ENCODE data around the gene PPARD.

DNA sequence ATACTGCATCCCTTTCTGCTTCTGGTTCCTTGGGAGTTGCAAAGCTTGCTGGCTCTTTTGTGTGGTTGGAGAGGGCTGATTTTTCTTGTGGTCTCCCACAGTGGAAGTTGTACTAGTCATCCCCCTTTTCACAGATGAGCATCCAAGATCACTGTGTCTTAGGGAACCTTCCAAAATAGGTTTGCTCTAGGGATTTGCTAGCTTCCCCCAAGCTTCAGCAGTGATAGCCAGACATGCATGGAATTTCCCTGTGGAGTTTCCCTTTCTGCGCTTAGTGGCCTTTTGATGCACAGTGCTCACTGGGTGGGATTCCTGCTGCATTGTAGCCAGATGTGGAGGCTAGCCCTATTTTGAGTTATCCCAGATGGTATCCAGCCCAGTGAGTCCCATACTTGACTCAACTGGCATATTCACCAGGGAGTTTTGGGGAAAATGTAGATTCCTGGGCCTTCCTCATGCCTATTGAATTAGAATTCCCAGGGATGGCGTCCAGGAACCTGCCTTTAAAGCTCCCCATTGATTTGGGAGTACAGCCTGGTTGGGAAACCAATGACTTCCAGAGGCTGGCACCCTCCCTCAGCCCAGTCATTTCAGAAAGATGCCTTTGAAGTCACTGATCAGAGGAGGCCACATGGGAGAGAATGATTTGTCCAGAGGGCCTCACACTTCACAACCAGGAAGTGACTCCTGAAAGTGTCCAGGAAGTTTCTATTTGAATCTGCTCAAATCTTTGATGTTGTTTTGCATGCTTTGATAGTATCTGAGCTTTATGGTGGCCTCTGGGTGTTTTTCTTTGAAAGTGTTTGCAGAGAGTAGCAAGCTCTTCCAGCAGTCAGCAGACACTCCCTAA lies 25.9 kb downstream of the PPARD start:
- TF ChIP-seq EP300 (IDR thresholded peaks at IDR 0.05) = no peak
- TF ChIP-seq, protein P1, sequence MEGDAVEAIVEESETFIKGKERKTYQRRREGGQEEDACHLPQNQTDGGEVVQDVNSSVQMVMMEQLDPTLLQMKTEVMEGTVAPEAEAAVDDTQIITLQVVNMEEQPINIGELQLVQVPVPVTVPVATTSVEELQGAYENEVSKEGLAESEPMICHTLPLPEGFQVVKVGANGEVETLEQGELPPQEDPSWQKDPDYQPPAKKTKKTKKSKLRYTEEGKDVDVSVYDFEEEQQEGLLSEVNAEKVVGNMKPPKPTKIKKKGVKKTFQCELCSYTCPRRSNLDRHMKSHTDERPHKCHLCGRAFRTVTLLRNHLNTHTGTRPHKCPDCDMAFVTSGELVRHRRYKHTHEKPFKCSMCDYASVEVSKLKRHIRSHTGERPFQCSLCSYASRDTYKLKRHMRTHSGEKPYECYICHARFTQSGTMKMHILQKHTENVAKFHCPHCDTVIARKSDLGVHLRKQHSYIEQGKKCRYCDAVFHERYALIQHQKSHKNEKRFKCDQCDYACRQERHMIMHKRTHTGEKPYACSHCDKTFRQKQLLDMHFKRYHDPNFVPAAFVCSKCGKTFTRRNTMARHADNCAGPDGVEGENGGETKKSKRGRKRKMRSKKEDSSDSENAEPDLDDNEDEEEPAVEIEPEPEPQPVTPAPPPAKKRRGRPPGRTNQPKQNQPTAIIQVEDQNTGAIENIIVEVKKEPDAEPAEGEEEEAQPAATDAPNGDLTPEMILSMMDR (IDR thresholded peaks at IDR 0.05) = no peak

All from suprapubic skin (tissue), 3 donors.